Memory B cell (primary cell): Measurements from ENCODE around the gene PLXNC1.

Source experiments
- ATAC-seq: fragments of 150-1000 bp; cut with Tn5 transposase; 2 replicates; pipeline ENCODE4 v1.10.0; 2021; ENCODE audit warnings: low read depth, mild to moderate bottlenecking, moderate library complexity
- DNase-seq, 2 donors: peaks; one replicate each; pipeline ENCODE4 v3.0.0; 2022; ENCODE audit warnings: low spot score in 2 of 2
- H3K27ac Mint-ChIP-seq: one replicate; pipeline ENCODE4 v1.8.0; 2022; ENCODE audit warnings: mild to moderate bottlenecking, moderate library complexity, mixed read lengths
- H3K27me3 Mint-ChIP-seq: one replicate; pipeline ENCODE4 v1.8.0; 2022; ENCODE audit warnings: mixed read lengths
- H3K36me3 Mint-ChIP-seq: one replicate; pipeline ENCODE4 v1.8.0; 2022; ENCODE audit warnings: mild to moderate bottlenecking, mixed read lengths
- H3K4me1 Mint-ChIP-seq: one replicate; pipeline ENCODE4 v1.8.0; 2022; ENCODE audit warnings: mixed read lengths
- H3K4me3 Mint-ChIP-seq: one replicate; pipeline ENCODE4 v1.8.0; 2022; ENCODE audit warnings: mild to moderate bottlenecking, moderate library complexity, mixed read lengths
- H3K9me3 Mint-ChIP-seq: one replicate; pipeline ENCODE4 v1.8.0; 2022; ENCODE audit warnings: mixed read lengths

The PLXNC1 gene

DNA sequence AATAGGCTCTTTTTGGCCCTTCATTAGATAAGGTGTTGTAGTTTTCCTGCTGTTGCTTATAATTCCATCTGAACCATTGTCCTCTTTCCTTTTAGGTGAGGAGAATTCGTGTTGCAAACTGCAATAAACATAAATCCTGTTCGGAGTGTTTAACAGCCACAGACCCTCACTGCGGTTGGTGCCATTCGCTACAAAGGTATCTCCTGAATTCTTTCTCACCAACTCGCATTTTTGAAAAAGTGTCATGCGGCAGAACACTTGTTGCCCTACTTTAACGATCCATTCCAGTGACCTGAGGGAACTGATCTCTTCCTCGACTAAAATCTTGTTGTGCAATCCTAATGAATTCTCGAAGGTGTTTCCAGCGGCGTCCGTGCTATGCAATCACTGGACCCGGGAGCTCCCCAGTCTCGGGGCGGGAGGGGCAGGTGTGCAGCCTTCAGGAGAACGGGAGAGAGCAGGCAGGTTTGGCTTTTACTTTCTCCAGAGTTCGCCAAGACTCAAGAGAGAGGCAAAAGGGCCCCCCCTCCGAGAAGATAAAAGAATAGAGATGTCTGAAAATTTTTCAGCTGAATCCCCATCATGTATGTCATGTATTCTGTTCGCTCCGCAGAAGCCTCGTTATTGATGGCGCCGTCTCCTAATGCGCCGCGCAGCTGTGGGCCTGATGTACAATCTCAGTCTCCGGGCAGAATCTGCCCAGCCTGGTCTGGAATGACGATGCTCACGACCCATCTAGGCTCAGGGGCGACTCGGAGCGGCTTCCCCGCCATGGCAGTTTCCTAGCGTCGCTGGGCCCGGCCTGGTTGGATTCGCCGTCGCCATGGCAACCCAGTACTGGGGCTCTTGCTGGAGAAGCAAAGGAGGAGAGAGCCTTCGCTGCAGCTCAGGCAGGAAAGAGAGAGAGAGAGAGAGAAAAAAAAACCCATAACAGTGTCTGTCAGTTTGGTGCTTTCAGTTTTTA, 38.2 kb downstream of the PLXNC1 start:
- Mint-ChIP-seq H3K4me1 (peaks cover 6% of the 10 kb centered on the region), H3K9me3 (peaks cover 2% of the 10 kb centered on the region), H3K36me3 (peaks cover 20% of the 10 kb centered on the region), H3K27me3 (no peaks in the 10 kb centered on the region), H3K4me3 (no peak overlapping the region), H3K27ac (no peak overlapping the region)
- DNase-seq = no peak
- ATAC-seq = no peak

DNA sequence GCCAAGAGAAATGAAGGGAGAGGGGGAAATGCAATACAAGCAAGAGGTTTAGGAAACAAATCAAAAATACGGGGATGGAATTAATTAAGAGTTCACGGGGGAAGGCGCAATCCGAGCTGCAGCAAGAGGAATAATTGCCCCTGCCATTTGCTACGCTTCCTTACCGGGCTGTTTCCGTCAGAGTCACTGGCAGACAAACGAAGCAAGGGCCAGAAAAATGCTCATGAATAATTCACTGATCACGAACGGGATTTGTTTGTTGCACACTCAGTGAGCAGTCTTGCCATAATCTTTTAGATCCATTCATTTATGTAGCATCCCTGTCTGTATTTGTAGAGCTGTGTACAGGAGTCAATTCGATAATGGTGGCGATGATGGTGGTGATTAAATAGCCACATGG, 39.0 kb downstream of the PLXNC1 start:
- H3K27ac Mint-ChIP-seq = no peak overlapping the region
- ATAC-seq (no peak), DNase-seq (no peak)
- H3K9me3 Mint-ChIP-seq = peaks cover 2% of the 10 kb centered on the region
- H3K36me3 Mint-ChIP-seq = peaks cover 22% of the 10 kb centered on the region
- H3K4me1 Mint-ChIP-seq = peaks cover 6% of the 10 kb centered on the region
- H3K4me3 Mint-ChIP-seq = no peak overlapping the region
- H3K27me3 Mint-ChIP-seq = no peaks in the 10 kb centered on the region

DNA sequence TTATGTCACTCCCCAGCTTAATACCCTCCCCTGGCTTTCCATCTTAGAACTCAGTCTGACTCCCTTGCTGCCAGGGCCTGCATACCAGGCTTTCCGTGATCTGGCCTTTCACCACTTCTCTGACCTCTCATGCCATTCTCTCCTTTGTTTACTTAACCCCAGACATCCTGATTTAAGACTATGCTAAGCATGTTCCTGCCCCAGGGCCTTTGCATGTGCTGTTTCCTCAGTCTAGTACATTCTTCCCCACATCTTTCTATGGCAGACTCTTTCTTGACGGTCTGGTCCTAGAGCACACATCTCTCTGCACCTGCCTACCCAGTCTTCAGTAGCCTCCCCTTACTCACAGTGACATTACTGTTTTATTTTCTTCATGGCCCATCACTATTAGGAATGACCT, 42.2 kb downstream of the PLXNC1 start:
- DNase-seq (no peak), ATAC-seq (no peak)
- H3K27me3 Mint-ChIP-seq = no peaks in the 10 kb centered on the region
- H3K27ac Mint-ChIP-seq = no peak overlapping the region
- H3K9me3 Mint-ChIP-seq = peaks cover 4% of the 10 kb centered on the region
- peaks cover 43% of the 10 kb centered on the region for H3K36me3 Mint-ChIP-seq
- H3K4me3 Mint-ChIP-seq = no peak overlapping the region
- H3K4me1 Mint-ChIP-seq = peaks cover 14% of the 10 kb centered on the region

DNA sequence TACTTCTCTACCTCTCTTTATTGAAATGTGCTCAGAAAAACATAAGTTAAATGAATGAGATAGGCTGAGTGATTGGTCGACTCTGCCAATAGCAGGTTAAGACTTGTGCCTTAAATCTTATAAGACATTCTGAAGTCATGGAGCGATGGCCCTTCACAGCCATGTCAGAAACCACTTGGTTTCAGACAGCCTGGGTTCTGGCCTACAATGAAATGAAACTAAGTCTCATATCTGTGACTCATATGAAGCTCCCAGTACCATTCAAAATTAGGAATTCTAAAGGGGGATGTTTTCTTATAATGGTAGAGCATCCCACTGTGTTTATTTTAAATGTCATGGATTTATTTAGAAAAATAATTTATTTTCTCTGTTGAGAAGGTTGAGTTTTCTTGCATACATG, 42.6 kb downstream of the PLXNC1 start:
- no peak overlapping the region for H3K4me3 Mint-ChIP-seq
- DNase-seq = no peak
- no peak overlapping the region for H3K27ac Mint-ChIP-seq
- no peak for ATAC-seq
- no peaks in the 10 kb centered on the region for H3K27me3 Mint-ChIP-seq
- H3K4me1 Mint-ChIP-seq = peaks cover 14% of the 10 kb centered on the region
- H3K36me3 Mint-ChIP-seq = peaks cover 44% of the 10 kb centered on the region
- H3K9me3 Mint-ChIP-seq = peaks cover 4% of the 10 kb centered on the region

DNA sequence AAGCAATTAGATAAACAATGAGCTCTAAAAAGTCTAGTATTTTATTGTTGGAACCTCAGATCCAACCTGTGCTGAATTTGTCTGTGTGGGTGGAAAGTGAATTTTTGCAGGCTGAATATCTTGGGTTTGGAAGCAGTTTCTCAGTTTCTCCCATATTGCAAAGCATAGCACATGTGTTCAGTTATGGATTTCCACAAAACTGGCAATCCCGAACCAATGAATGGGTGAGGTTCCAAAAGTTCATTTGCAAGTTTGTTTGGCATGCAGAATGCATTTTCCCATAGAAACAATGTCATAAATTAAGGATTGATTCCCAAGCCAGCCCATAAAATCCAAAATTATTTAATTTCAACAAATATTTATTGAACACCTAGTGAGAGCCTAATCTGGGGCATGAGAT, 43.4 kb downstream of the PLXNC1 start:
- Mint-ChIP-seq H3K27ac (no peak overlapping the region), H3K9me3 (peaks cover 4% of the 10 kb centered on the region), H3K4me1 (peaks cover 14% of the 10 kb centered on the region), H3K4me3 (no peak overlapping the region), H3K36me3 (peaks cover 43% of the 10 kb centered on the region), H3K27me3 (no peaks in the 10 kb centered on the region)
- ATAC-seq (no peak), DNase-seq (no peak)

DNA sequence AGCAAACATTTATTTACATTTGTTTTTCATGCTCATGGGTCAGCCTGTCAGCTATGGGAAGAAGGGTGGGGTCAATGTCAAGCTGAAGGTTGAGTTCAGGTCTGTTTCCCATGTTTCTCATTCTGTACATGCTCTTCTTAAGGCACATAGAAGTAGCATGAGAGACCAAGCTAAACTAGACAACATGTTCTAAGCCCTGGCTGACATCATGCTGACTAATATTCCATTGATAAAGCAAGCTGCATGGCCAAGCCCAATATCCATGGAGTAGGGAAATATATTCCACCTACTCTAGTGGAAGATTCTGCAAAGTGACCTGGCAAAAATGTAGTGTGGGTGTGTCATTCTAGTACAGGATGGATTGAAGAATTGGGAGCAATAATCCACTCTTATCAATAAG, 44.1 kb downstream of the PLXNC1 start:
- peak overlapping the region; percentile 18 for H3K27ac Mint-ChIP-seq
- H3K36me3 Mint-ChIP-seq = peaks cover 46% of the 10 kb centered on the region
- peaks cover 4% of the 10 kb centered on the region for H3K9me3 Mint-ChIP-seq
- H3K27me3 Mint-ChIP-seq = no peaks in the 10 kb centered on the region
- ATAC-seq (no peak), DNase-seq (no peak)
- H3K4me3 Mint-ChIP-seq = no peak overlapping the region
- H3K4me1 Mint-ChIP-seq = peaks cover 14% of the 10 kb centered on the region

DNA sequence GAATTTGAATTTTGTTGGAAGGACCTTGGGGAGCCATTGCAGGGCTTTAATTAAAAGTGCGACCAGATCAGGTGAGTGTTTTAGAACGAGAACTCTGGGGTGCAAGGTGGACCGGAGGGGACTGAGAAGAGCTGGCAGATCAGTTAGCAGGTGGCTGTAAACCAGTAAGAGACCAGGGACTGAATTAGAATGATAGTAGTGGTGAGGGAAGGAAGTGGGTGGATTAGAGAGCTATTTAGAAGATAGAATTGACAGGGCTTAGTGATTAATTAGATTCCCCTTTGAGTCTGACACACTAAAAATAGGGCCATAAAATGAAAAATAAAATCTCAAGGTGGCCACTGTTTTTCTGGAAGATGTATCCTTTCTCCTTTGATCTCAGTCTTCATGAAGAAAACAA, 44.8 kb downstream of the PLXNC1 start:
- Mint-ChIP-seq H3K4me3 (no peak overlapping the region), H3K9me3 (peaks cover 4% of the 10 kb centered on the region), H3K27me3 (no peaks in the 10 kb centered on the region), H3K4me1 (peaks cover 18% of the 10 kb centered on the region), H3K36me3 (peaks cover 49% of the 10 kb centered on the region), H3K27ac (peak overlapping the region; percentile 18)
- no peak for ATAC-seq
- no peak for DNase-seq

DNA sequence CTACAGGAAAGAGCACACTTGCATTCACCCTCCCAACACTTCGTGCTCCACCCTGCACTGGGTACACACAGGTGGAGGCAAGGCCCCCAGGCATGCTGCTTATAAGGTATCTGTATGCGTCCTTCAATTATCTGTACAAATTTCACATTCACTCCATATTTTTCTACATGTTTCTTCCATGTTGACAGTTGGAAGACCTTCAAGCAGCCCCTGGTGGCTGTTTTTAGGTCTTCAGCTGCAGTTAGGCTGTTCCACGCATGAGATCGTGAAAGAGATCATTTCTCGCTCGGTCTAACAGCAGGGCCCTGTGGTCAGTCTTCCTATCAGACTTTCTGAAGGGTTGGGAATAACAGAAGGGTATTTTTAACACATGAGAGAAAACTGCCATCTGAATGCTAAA, 47.1 kb downstream of the PLXNC1 start:
- Mint-ChIP-seq H3K4me3 (no peak overlapping the region), H3K27me3 (no peaks in the 10 kb centered on the region), H3K27ac (no peak overlapping the region), H3K36me3 (peaks cover 55% of the 10 kb centered on the region), H3K4me1 (peaks cover 20% of the 10 kb centered on the region), H3K9me3 (peaks cover 4% of the 10 kb centered on the region)
- ATAC-seq (no peak), DNase-seq (no peak)

DNA sequence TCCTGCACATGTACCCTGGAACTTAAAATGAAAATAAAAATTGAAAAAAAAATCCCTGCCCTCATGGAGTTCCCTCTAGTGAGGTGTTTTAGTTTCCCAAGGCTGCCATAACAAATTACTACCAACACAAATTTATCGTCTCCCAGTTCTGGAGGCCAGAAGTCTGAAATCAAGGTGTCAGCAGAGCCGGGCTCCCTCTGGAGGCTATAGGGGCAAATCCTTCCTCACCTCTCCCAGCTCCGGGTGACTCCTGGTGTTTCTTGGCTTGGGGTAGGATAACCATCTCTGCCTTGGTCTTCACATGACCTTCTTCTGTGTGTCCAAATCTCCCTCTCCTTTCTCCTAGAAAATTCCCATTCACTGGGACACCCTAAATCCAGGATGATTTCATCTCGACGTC, 50.1 kb downstream of the PLXNC1 start:
- Mint-ChIP-seq H3K4me3 (no peak overlapping the region), H3K27ac (peak overlapping the region; percentile 72), H3K9me3 (peaks cover 1% of the 10 kb centered on the region), H3K4me1 (peaks cover 17% of the 10 kb centered on the region), H3K36me3 (peaks cover 44% of the 10 kb centered on the region), H3K27me3 (no peaks in the 10 kb centered on the region)
- DNase-seq (no peak), ATAC-seq (no peak)

DNA sequence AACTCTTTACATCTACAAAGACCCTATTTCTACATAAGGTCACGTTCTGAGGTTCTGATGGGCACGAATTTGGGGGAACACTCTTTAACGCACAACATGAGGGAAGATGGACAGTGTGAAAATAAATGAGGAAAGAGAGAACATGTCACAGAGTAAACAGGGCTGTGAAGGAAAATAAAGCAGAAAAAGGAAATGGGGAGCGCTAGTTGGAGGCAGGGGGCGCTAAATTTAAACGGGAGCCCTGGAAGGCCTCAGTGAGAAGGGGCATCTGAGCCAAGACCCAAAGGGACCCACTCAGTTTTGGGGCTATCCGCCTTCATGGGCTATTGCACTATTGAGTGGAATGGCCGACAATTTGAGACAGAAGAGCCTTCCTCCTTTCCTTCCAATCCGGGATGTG, 50.5 kb downstream of the PLXNC1 start:
- no peaks in the 10 kb centered on the region for H3K9me3 Mint-ChIP-seq
- peaks cover 40% of the 10 kb centered on the region for H3K36me3 Mint-ChIP-seq
- ATAC-seq (no peak), DNase-seq (no peak)
- peaks cover 17% of the 10 kb centered on the region for H3K4me1 Mint-ChIP-seq
- H3K4me3 Mint-ChIP-seq = no peak overlapping the region
- H3K27ac Mint-ChIP-seq = no peak overlapping the region
- no peaks in the 10 kb centered on the region for H3K27me3 Mint-ChIP-seq

DNA sequence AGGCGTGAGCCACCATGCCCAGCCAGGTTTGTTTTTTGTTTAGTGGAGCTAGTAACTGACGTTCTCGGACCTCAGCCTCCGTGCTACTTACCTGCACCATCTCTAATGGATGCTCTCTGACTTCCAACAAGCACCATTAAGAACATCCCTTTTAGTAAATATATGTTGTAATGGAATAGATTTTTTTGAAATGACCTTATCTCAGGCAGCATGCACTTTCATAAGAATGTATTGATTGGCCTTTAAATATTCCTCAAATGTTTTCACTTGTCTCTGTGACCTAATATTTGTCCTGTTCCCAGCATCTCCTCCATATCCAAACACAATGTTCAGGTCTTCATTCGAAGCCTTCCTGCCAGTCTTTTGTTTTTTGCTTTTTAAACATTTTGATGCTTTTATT, 51.7 kb downstream of the PLXNC1 start:
- ATAC-seq (no peak), DNase-seq (no peak)
- peaks cover 33% of the 10 kb centered on the region for H3K36me3 Mint-ChIP-seq
- H3K27me3 Mint-ChIP-seq = no peaks in the 10 kb centered on the region
- no peak overlapping the region for H3K27ac Mint-ChIP-seq
- no peaks in the 10 kb centered on the region for H3K9me3 Mint-ChIP-seq
- H3K4me3 Mint-ChIP-seq = no peak overlapping the region
- peaks cover 19% of the 10 kb centered on the region for H3K4me1 Mint-ChIP-seq

DNA sequence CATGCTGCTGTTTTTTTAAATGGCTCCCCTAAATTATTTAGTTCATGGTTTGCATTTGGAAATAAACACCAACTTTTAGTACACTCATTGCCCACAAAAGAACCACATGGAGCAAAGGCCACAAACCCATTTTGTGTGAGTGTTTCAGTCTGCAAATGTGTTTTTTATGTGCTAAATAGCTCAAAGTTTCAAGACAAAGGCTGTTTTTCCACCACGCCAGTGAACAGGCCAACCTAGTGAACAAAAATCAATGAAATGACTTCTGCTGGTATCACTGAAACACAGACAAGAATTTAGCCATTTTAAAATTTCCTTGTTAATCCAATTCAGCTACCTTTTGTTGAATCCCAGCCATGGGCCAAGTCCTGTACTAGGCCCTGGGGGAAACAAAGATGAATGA, 52.3 kb downstream of the PLXNC1 start:
- Mint-ChIP-seq H3K4me3 (no peak overlapping the region), H3K27me3 (no peaks in the 10 kb centered on the region), H3K4me1 (peaks cover 22% of the 10 kb centered on the region), H3K9me3 (no peaks in the 10 kb centered on the region), H3K27ac (no peak overlapping the region), H3K36me3 (peaks cover 29% of the 10 kb centered on the region)
- DNase-seq = no peak
- no peak for ATAC-seq

DNA sequence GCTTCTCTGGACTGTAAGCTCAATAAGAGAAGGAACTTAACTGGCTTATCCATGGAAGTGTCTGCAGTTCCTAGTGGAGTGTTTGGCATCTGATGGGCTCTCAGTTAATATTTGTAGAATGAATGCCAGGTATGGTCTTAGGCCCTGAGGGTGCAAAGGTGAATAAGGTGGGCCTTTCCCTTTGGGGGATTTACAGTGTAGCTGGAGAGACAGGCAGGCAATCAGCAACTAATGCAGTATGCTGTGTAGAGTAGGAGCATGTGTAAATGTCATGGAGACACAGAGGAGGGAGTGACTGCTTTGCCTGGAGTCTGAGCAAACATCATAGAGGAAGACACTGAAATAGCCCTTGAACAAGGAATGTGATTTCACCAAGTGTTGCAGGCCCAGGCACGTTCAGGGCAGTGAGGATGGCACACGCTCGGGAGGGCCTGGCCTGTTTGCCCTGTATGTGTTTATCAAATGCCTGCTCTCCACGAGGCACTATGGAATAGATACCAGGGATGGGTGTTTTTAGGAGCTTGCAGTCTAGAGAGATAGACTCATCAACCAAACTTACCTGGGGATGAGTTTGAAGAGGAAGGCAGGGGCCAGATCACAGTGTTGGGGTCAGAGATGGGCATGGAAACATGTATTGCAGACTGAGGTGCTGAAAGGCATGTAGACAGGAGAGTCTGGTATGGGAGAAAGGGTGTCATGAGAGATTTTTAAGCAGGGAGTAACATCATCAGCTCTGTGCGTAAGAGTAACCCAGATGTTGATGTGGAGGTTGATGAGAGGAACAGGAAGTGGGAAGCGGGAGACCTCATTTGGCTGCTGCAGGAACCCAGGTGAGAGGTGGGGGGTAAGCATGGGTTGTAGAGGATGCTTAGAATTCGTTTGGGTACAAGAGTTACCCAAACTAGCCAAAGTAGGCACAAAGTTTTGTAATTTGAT, 54.1 kb downstream of the PLXNC1 start:
- H3K36me3 Mint-ChIP-seq = peaks cover 19% of the 10 kb centered on the region
- peaks cover 30% of the 10 kb centered on the region for H3K4me1 Mint-ChIP-seq
- ATAC-seq (no peak), DNase-seq (no peak)
- no peaks in the 10 kb centered on the region for H3K27me3 Mint-ChIP-seq
- no peak overlapping the region for H3K4me3 Mint-ChIP-seq
- H3K9me3 Mint-ChIP-seq = no peaks in the 10 kb centered on the region
- H3K27ac Mint-ChIP-seq = peak overlapping the region; percentile 53

DNA sequence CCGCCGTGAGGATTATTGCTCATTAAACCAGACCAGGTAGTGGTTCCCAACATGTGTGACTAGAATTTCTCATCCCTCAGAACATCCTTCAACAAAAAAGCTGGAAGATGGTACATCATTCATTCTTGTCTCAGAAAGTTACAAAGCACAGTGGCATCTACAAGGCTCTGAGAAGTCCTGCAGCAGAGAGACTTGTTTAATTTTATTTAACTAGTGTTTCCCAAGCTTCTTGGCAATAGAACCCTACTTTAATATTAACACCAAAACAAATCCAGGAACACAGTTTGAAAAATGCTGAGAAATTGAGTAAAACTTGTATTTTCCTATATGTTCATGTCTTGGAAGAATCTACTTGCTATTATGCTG, 54.8 kb downstream of the PLXNC1 start:
- ATAC-seq (no peak), DNase-seq (no peak)
- no peak overlapping the region for H3K4me3 Mint-ChIP-seq
- H3K9me3 Mint-ChIP-seq = no peaks in the 10 kb centered on the region
- no peaks in the 10 kb centered on the region for H3K27me3 Mint-ChIP-seq
- peak overlapping the region; percentile 90 for H3K27ac Mint-ChIP-seq
- peaks cover 16% of the 10 kb centered on the region for H3K36me3 Mint-ChIP-seq
- H3K4me1 Mint-ChIP-seq = peaks cover 31% of the 10 kb centered on the region
